ENCODE results near the gene STAG3.
"Not testable (repeated sequence)": the region's sequence is repeated elsewhere in the genome, so short reads cannot be mapped to it uniquely, and the experiment has no call there.

The STAG3 gene

GRCh38 chr7:100212631-100213286 is 35.0 kb downstream of the STAG3 start:
- DNase-seq, result no peak

- no peak for DNase-seq
Measured at GRCh38 chr7:100213672-100214071, 36.0 kb downstream of the STAG3 start.

GRCh38 chr7:100214356-100214755 is 36.6 kb downstream of the STAG3 start:
- not testable (repeated sequence) for DNase-seq

GRCh38 chr7:100215895-100216294 is 38.2 kb downstream of the STAG3 start:
- DNase-seq, result no peak

- peak; percentile 53 for DNase-seq
Measured at GRCh38 chr7:100217934-100218333, 40.2 kb downstream of the STAG3 start.

GRCh38 chr7:100219271-100219737 is 41.6 kb downstream of the STAG3 start:
- no peak for DNase-seq

- not testable (repeated sequence) for DNase-seq
Measured at GRCh38 chr7:100219801-100220585, 42.3 kb downstream of the STAG3 start, which contains the start of gene PVRIG. Gene PVRIG, plus strand, starts transcription at chr7:100219949. Its CDS starts 22 bp downstream, at chr7:100219971.

GRCh38 chr7:100220586-100221230 is 43.0 kb downstream of the STAG3 start:
- no peak for DNase-seq

GRCh38 chr7:100221231-100221718 is 43.6 kb downstream of the STAG3 start:
- DNase-seq, result no peak

GRCh38 chr7:100221767-100222444 is 44.2 kb downstream of the STAG3 start:
- DNase-seq, result no peak

GRCh38 chr7:100222445-100223132 is 44.9 kb downstream of the STAG3 start:
- DNase-seq, result no peak

GRCh38 chr7:100223376-100223927 is 45.7 kb downstream of the STAG3 start:
- not testable (repeated sequence) for DNase-seq

GRCh38 chr7:100224891-100225290 is 47.2 kb downstream of the STAG3 start:
- not testable (repeated sequence) for DNase-seq

- DNase-seq, result not testable (repeated sequence)
Measured at GRCh38 chr7:100234660-100235317, 57.1 kb downstream of the STAG3 start.

- not testable (repeated sequence) for DNase-seq
Measured at GRCh38 chr7:100239975-100240374, 62.3 kb downstream of the STAG3 start.

GRCh38 chr7:100243385-100243784 is 65.7 kb downstream of the STAG3 start:
- not testable (repeated sequence) for DNase-seq

GRCh38 chr7:100244988-100245605 is 67.4 kb downstream of the STAG3 start:
- not testable (repeated sequence) for DNase-seq

GRCh38 chr7:100246121-100246864 is 68.6 kb downstream of the STAG3 start:
- DNase-seq, result not testable (repeated sequence)

- not testable (repeated sequence) for DNase-seq
Measured at GRCh38 chr7:100246865-100247137, 69.1 kb downstream of the STAG3 start.

GRCh38 chr7:100247152-100247757 is 69.5 kb downstream of the STAG3 start:
- DNase-seq, result peak; percentile 91
